NCI-H510A (cell line): ENCODE data around the gene ETHE1.

Experiments
- DNase-seq: peaks from one replicate; lab custom pipeline; 2025; lab: John Stamatoyannopoulos, UW

Gene ETHE1

DNA sequence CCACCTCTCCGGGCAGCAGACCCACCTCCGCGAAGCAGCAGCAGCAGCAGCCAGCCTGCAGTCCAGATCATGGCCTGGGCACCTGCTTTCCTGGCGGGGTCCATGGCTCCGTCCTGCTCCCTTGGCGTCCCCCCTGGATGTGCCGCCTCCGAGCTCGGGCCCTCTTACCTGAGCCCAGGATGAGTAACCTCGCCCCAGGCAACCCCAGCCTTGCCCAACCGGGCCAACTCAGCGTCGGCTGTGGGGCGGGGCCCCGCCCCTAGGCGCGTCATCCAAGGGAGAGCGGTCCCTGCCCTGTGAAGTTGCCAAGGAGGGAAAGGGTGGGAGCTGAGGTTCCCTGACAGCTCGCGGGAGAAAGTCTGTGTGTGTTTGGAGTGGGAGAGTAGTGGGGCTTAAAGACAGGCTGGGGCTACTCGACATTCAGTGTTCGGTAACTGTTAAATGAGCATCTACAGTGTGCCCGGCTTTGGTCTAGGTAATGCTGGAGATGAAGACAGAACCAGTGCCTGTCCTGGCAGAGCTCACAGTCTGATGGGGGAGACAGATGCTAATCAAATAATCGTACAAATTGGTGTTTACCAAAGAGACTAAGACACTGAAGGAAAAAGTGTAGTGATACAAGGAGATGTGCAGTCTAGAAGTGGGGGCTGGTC lies 61.4 kb downstream of the ETHE1 start, which contains the start of gene LYPD3:
Gene LYPD3 (minus strand): TSS at position 141 of the 653 bp plus-strand sequence. CDS start 37 bp downstream, at position 104.
- DNase-seq: no peak

DNA sequence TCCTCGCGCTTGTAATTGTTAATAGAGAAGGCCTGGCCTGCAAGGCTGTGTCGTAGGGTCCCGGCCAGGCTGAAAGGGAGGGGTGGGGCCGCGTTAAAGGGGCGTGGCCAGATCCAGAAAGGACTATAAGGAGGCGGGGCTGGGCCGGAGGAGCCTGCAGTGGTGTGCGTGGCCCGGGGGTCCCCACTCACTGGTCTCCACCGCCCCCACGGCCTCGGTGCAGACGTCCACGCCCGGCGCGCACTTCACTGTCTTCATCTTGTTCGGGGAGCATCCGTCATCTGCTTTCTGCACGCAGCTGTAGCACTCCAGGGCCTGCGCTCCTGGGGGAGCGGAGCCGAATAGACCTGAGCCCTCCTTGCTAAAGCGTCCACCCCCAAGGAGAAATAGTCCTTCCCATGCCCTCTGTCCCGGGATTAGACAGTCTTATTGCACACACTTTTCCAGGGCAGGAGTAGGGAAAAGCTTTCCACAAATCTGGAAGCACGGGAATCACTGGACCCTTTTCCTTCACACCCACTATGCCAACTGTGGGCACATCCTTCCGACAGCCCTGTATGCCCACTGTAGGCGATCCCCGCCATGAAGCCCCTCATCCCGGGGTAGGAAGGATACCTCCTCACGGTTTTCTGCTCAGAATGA lies 62.7 kb downstream of the ETHE1 start:
- DNase-seq: no peak

DNA sequence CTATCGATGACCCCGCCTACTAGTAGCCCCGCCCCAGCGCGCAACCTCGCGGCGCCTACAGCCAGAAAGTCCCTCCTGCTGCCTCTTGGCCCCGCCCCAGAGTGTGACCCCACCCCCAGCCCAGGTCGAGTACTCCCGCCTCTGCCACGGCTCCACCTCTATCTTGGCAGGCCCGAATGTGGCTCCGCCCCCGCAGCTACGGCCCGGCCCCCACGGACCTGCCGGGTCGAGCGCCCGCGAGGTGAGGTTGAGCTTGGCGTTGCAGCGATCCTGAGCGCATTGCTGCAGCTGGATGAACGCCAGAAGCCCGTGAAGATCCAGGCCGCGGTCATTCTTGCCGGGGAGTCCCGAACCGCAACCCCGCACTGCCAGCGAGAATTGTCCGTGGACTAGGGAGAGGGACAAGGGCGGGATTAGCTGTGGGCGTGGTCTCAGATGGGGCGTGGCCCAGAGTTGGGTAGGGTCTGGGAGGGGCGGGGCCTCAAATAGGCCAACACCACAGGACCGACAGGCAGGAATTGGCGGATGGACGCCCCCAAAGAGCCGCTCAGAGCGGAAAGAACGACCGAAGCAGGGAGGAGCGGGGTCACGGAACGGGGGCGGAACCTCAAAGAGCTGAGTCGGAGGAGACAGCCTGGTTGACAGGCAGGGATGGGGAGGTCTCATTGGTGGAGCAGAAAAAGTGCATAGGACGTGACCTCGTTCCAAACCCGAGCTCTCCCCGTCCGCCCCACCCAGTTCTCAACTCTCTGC lies 63.4 kb downstream of the ETHE1 start:
- peak; percentile 36 for DNase-seq

DNA sequence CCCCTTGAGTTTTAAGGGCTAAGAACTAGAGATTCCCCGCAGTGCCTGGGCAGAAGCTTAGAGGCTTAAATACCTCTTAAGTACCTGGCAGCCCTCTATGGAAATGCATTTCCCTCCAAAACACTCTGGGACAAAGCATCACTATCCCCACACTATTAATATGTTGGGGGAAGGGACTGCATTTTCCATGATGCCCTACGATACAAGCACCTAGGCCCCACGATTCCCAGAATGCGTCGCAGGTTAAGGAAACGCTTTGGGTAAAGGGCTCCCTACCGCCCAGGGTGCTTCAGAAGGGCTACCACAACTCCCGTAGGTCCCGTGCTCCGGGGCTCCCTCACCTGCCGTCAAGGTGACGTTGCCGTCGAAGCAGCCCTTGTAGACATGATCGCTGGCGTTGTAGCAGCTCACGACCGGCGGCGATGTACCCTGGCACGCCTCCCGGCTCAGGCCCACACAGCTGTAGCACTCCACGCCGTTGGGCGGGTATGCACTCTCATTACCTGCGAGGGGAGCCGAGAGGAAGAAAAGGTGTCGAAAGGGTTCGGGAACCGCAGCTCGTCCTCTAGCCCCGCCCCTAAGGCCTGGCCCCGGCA lies 64.1 kb downstream of the ETHE1 start:
- peak; percentile 36 for DNase-seq

DNA sequence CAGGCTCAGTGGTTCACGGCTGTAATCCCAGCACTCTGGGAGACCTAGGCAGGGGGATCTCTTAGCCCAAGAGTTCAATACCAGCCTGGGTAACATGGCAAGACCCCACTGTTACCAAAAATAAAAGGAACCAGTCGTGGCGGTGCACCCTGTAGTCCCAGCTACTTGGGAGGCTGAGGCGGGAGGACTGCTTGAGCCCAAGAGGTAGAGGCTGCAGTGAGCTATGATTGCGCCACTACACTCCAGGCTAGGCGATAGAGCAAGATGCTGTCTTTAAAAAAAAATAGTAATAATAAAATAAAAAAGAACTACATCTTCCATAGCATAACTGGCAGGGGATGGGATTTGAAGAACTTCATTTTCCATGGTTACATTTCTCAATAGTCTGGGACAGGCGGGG lies 64.6 kb downstream of the ETHE1 start:
- DNase-seq: no peak

DNA sequence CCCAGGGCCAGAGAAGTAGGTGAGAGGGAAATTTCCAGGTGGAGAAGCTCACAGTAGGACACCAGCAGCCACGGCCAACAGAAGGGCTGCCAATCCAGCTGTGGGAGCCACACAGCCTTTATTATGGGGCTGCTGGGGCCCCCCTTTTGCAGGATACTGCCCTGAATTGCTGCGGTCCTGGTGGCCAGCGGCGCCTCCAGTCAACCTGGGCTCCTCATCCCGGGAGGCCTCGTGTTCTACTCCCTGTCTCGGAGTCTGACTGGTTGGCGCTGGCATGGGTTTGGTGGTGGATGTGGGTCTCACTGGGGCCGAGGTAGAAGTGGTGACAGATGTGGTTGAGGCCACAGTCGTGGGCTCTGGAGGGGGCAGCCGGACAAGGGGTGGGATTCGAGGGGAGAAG lies 65.7 kb downstream of the ETHE1 start:
- no peak for DNase-seq

DNA sequence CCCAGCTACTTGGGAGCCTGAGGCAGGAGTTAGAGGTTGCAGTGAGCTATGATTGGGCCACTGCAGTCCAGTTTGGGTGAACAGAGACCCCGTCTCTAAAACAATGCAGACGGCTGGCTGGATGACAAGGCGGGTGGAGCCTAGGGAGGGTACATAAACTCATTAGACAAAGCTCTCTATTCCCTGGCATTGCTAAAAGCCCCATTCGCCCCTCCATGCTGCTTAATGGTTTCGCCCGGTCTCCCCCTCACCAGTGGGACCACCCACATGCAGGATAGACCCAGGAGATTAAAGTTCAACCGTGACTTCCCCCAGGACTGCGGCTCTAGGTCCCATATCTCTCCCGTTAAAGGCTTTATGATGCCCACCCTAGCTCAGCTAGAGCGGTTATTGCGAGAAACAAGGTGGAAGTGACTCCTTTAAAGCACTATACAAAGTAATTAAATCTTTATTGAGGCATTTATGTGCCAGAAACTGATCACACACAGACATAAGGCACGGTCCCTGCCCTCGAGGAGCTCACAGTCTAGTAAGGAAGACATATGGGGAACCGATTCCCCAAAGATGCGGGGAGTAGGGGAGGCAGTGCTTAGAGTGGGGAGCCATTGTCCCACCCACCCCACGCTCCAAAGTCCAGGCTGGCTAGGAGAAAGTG lies 66.5 kb downstream of the ETHE1 start:
- DNase-seq: no peak

DNA sequence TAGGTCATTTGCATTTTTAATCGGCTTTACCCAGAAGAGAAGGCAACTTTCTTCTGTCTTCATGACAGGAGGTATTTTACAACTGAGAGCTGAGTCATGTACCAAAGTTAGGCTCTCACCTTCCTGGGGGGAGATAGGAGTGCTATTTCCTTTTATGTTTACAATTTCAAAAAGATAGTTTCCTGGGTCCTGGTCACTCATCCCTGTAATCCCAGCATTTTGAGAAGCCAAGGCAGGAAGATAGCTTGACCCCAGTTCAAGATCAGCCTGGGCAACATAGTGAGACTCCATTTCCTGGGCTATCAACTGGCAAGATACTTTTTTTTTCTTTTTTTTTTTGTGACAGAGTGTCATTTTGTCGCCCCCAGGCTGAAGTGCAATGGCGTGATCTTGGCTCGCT lies 69.2 kb downstream of the ETHE1 start:
- DNase-seq: no peak
